GM10266 (cell line): ENCODE measurements around the gene FOXE1.

Experiments used
- DNase-seq: peaks from one replicate; pipeline ENCODE4 v3.0.0; 2012; ENCODE audit errors: extremely low spot score
- TF ChIP-seq, protein P1 (sequence below): IDR thresholded peaks from 2 replicates; pipeline ENCODE4 v1.5.1; 2012; ENCODE audit warnings: mild to moderate bottlenecking, low read depth; ENCODE audit not compliant: control insufficient read depth, insufficient read depth; ENCODE audit errors: missing control alignments

Gene FOXE1

DNA sequence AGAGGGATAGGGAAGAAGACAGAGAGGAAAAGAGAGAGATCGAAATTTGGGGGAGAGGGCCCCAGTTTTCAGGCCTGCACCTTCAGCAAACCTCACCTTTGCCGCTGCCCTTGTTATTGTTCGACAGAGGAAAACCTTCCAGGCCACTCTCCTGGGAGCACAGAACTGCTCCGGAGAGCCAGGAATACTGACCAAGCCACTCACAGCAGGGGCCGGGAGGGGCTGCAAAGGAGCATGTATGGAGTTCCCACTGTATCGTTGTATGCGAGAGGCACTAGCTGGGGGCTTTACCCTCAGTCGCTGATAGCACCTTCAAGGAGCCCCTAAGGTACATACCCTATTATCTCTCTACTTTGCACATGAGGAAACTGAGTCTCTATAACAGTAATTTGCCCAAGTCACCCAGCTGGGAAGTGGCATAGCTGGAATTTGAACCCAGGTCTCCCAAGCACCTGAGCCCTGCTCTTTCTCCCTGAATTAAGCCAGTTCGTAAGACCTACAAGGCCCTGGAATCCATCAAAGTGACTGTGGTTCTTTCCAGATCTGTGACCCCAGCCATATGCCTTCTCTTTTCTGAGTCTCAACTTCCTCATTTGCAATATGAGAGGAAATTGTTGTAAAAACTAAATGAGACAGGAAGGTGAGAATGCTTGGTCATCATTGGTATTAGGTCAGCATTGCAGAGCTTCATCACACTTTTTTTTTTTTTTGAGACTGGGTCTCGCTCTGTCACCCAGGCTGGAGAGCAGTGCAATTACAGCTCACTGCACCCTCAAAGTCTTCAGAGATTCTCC lies 21.0 kb upstream of the FOXE1 start:
- TF ChIP-seq, protein P1, sequence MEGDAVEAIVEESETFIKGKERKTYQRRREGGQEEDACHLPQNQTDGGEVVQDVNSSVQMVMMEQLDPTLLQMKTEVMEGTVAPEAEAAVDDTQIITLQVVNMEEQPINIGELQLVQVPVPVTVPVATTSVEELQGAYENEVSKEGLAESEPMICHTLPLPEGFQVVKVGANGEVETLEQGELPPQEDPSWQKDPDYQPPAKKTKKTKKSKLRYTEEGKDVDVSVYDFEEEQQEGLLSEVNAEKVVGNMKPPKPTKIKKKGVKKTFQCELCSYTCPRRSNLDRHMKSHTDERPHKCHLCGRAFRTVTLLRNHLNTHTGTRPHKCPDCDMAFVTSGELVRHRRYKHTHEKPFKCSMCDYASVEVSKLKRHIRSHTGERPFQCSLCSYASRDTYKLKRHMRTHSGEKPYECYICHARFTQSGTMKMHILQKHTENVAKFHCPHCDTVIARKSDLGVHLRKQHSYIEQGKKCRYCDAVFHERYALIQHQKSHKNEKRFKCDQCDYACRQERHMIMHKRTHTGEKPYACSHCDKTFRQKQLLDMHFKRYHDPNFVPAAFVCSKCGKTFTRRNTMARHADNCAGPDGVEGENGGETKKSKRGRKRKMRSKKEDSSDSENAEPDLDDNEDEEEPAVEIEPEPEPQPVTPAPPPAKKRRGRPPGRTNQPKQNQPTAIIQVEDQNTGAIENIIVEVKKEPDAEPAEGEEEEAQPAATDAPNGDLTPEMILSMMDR: no peak
- DNase-seq: no peak

DNA sequence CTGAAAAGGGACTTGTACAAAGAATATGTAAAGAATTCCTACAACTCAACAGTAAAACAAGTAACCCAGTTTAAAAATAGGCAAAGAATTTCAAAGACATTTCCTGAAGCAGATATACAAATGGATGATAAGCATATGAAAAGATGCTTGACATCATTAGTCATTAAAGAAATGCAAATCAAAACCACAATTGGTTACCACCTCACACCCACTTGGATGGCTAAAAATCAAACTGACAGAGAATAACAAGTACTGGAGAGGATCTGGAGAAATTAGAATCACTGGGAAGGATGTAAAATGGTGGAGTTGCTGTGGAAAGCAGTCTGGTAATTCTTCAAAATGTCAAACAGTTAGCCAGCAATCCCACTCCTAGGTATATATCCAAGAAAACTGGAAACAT lies 12.5 kb upstream of the FOXE1 start:
- no peak for DNase-seq
- TF ChIP-seq, protein P1: no peak

DNA sequence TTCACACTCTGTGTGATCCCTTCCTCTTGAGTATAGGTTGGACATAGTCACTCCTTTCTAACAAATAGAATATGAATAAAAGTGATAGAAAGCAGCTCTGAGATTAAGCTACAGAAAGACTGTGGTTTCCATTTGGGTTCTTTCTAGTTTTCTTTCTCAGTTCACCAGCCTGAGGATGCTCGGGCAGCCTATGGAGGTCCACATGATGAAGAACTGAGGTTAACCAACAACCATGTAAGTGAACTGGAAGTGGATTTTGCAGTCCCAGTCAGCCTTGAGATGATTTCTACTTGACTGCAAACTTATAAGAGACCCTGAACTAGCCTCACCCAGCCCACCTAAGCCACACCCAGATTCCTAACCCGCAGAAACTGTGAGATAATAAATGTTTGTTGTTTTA lies 10.1 kb upstream of the FOXE1 start:
- TF ChIP-seq, protein P1: no peak
- DNase-seq: no peak

DNA sequence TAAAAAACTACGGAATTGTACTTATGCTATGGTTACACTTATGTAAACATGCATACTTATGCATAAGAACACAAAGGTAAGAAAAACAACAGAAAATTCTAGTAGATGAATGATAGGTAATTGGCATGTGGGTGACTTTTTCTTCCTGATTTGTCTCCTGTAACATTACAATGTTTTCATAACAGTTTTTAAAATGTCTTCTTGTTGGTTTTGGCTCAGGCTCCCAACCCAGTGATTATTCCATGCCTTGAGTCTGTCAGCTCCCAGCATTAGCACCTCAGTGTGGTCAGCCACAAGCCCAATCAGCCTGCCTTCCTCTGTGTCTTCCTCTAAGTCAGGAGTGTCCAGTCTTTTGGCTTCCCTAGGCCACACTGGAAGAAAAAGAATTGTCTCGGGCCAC lies 7.9 kb upstream of the FOXE1 start:
- TF ChIP-seq, protein P1: no peak
- no peak for DNase-seq

DNA sequence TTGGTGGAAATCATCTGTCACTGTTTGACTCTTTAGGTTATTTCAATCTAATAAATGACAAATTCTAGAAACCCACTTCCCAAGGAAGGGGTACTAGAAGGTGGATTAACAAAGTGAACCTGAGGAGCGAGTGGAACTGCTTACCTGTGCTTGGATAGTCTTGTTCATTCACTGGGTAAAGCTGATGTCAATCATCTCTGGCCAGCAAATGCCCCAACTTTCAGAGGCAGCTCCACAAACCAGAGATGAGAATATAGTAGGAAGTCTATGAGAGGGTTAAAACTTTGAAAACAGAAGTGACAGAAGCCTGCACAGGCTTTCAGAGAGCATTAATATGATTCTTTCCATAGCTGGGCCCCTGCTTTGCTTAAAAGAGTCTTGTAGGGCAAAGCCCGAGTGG lies 7.3 kb upstream of the FOXE1 start:
- TF ChIP-seq, protein P1: no peak
- no peak for DNase-seq

DNA sequence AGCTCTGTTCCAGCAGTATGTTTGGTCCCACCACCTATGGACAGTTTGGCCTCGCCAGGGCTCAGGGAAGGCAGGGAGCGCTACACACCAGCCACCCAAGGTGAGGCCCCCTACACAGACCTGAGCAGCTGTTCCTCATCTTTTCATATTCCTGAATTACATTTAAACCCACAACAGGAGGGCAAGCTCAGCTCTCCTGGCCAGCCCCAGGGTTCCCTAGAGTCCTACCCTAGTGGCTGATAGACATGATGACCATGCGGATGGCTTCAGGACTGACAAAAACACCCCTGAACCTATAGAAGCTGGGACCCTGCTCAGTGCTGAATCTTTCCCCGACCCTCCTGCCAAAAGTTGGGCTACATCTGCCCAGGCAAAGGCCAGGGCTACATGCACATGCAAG lies 6.7 kb upstream of the FOXE1 start:
- no peak for DNase-seq
- TF ChIP-seq, protein P1: no peak

DNA sequence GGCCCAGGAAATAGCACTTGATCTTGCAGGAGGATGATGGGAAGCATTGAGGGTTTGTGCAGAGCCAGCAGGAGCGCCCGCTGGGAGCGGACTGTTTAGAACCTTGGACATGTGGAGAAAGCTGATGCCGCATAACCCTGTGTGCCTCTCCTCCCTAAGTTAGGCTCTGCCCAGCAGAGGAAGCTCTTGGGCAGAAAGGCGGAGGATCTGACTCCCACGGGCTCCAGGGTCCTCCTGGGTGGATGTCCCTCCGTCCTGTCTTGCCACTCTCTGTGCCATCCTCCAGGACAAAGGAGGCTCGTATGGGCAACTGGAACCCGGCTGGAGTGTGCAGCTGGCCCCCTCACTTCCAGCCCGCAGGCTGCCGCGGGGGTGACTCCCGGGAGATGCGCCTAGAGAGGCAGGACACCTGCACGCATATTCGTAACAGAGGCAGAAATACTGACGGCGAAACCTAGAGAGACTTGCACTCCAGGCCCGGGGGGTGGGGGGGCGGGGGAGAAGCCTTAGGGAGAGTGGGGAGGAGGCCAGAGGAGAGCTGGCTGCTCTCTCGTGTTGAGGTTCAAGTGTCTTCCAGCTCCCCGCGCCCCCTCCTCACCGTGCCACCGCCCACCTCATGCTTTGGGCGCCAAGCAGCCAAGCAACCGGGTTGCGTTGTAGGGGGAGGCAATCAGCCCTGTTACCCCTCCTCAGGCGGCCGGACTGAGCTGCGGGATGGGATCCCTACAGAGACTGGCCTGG lies 5.4 kb upstream of the FOXE1 start:
- DNase-seq: no peak

More for the DNA sequence above, 5.4 kb upstream of the FOXE1 start:
- TF ChIP-seq, protein P1: no peak
